Effector memory CD8-positive, alpha-beta T cell (primary cell): Measurements from ENCODE around the gene WDR77.

Experiments
- ATAC-seq: fragments of 150-1000 bp; cut with Tn5 transposase; replicated peaks from 2 replicates; pipeline ENCODE4 v1.10.0; 2021; ENCODE audit warnings: mild to moderate bottlenecking, moderate library complexity
- DNase-seq, 3 experiments: peaks; one replicate each; pipeline ENCODE4 v3.0.0; 2021
- H3K27ac Mint-ChIP-seq, 2 donors: one replicate each; pipeline ENCODE4 v1.8.0; 2022; ENCODE audit warnings: mild to moderate bottlenecking in 2 of 2, mixed read lengths in 2 of 2, moderate library complexity in 2 of 2
- H3K27me3 Mint-ChIP-seq, 2 donors: one replicate each; pipeline ENCODE4 v1.8.0; 2022; ENCODE audit warnings: mixed read lengths in 2 of 2
- H3K36me3 Mint-ChIP-seq: one replicate; pipeline ENCODE4 v1.8.0; 2022; ENCODE audit warnings: mild to moderate bottlenecking, moderate library complexity, mixed read lengths; ENCODE audit not compliant: insufficient read depth
- H3K4me1 Mint-ChIP-seq, 2 donors: one replicate each; pipeline ENCODE4 v1.8.0; 2022; ENCODE audit warnings: low read depth in 2 of 2, mixed read lengths in 2 of 2
- H3K4me3 Mint-ChIP-seq, 2 donors: one replicate each; pipeline ENCODE4 v1.8.0; 2022; ENCODE audit warnings: mild to moderate bottlenecking in 2 of 2, mixed read lengths in 2 of 2, moderate library complexity in 2 of 2
- H3K9me3 Mint-ChIP-seq, 2 donors: one replicate each; pipeline ENCODE4 v1.8.0; 2022; ENCODE audit warnings: mixed read lengths in 2 of 2

The WDR77 gene

DNA sequence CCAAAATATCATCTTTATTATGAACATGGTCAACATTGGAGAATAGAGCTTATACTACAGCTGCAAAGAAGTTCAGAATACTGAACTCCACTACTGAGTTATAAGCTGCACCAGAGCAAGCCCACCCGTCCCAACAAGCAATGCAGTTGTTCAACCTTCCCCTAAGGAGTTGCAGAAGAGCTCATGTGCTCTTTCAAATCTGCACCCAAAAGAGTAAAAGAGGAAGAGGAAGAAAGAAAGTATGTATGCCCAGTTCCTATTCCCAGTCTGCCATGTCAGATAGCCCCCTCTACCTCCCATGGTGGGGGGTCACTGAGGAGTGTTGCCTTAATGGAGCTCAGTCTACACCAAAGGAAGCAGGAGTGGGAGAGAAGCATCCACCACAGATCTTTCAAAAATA is 31.6 kb upstream of the WDR77 start:
- H3K4me1 Mint-ChIP-seq: peaks cover 30 to 41% of the 10 kb centered on the region in 2 donors
- no peak overlapping the region for H3K27ac Mint-ChIP-seq
- H3K27me3 Mint-ChIP-seq: no peaks in the 10 kb centered on the region
- no peak for DNase-seq
- peaks cover 7% of the 10 kb centered on the region for H3K36me3 Mint-ChIP-seq
- H3K9me3 Mint-ChIP-seq: no peaks in the 10 kb centered on the region
- no peak for ATAC-seq
- H3K4me3 Mint-ChIP-seq: no peak overlapping the region

DNA sequence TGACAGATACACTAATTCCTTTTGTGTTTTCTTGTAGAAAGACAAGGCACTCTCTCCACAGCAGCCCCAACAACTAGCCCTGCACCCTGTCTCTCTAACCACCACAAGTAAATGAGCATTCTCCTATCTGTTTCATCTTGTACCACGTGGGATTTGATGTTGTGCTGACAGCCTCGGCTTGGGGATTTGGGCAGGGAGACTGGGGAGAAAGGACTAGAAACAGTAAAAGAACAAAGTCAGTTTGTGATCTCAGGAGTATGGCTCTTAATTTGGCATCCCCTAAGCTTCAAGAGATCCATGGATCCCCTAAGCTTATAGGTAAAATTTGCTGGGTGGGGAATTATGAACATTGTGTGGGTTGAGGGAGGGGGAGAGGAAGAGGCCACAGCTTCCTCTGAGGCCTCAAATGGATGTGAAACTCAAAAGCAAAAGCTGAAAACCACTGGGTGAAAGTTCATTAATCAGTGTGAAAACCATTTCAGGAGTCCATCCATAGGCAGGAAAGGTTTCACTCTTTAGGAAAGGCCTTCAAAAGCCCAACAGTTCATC is 27.8 kb upstream of the WDR77 start:
- Mint-ChIP-seq H3K4me3 (peak overlapping the region; percentile 63 to 73), H3K27ac (peak overlapping the region; percentile 70 to 81), H3K36me3 (peaks cover 7% of the 10 kb centered on the region), H3K27me3 (no peaks in the 10 kb centered on the region), H3K9me3 (no peaks in the 10 kb centered on the region), H3K4me1 (peaks cover 40 to 56% of the 10 kb centered on the region in 2 donors)
- peak; percentile 85 for ATAC-seq
- peak; percentile 20 to 34 (median 24) for DNase-seq

DNA sequence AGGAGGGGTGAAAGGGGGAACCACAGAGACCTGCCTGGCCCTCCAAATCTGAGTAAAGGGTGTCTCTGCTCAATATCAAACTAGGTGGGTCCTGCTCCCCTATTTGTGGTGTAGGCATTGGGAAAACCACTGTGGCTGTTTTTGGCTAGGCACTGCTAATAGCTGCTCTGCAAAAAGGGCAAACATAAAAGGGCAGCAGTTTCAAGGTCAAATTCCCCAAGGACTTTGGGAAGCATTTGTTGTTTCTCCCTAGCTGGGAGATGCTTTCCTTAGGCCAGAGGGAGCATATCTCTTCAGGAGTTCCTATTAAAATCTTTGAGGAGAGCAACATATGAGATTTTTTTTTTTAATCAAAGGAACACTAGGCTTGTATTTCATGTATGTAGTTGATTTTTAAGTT is 27.2 kb upstream of the WDR77 start:
- no peak for ATAC-seq
- Mint-ChIP-seq H3K9me3 (no peaks in the 10 kb centered on the region), H3K4me3 (peak overlapping the region; percentile 63 to 73), H3K4me1 (peaks cover 42 to 56% of the 10 kb centered on the region in 2 donors), H3K27me3 (no peaks in the 10 kb centered on the region), H3K36me3 (peaks cover 7% of the 10 kb centered on the region), H3K27ac (peak overlapping the region; percentile 70 to 81)
- no peak for DNase-seq

DNA sequence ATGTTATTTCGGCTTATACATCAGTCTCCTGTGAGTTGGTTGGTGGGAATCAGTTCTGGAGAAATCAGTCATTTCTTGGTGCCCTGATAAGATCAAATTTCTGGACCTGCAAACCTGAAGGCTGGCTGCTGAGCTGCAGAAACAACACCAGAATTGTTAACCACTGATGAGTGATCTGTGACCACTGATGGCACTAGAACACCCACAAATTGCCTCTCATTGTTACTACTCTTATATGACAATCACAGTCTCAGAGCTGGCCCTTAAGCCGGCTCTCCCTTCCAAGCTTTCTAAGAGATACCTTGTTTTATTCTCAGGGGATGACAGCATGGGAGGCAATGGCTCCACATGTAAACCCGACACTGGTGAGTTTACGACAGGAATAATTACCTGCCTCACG is 26.6 kb upstream of the WDR77 start:
- H3K4me1 Mint-ChIP-seq: peaks cover 42 to 56% of the 10 kb centered on the region in 2 donors
- no peaks in the 10 kb centered on the region for H3K9me3 Mint-ChIP-seq
- H3K27me3 Mint-ChIP-seq: no peaks in the 10 kb centered on the region
- H3K4me3 Mint-ChIP-seq: peak overlapping the region; percentile 63 to 73
- DNase-seq (peak; percentile 9 to 18 (median 17)), ATAC-seq (peak; percentile 24)
- H3K36me3 Mint-ChIP-seq: peaks cover 7% of the 10 kb centered on the region
- H3K27ac Mint-ChIP-seq: peak overlapping the region; percentile 69 to 81

DNA sequence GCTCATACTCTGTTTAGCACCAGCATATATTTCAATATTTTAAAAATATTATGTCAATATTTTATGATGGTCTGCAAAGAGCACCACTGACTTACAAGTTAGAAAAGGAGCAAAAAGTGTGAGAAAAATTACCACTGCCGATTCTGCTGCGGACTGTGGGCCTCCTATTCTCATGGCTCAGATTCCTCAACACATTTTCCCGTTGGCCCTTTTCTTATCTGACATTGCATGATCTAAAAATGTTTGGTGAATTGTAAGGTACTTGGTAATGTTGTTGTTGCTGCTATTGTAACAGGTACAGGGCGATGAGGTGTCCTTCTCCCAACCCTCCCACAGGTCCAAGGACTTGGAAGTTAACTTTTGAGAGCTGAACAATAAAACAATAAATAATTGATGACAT is 25.5 kb upstream of the WDR77 start:
- H3K9me3 Mint-ChIP-seq: no peaks in the 10 kb centered on the region
- no peak overlapping the region for H3K27ac Mint-ChIP-seq
- peak overlapping the region; percentile 54 to 63 for H3K4me3 Mint-ChIP-seq

DNA sequence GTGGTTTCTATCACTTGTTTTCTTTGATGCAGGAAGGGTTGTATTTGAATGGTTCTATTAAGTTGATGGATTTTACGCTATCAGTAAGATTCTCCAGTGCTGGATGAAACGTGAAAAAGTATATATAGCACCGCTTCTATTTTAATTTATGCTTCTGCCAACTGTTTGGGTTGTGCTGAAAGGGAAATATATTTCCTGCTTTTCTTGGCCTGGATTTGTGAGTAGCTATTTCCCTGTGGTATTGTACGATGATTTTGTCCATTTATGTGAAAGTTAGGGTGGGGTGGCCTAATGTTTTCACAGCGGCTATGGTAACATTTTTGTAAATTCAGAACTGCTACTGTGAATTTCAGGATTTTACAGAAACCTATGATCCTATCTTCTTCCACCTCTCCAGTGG is 25.1 kb upstream of the WDR77 start:
- Mint-ChIP-seq H3K27ac (no peak overlapping the region), H3K9me3 (no peaks in the 10 kb centered on the region), H3K27me3 (no peaks in the 10 kb centered on the region), H3K4me3 (peak overlapping the region; percentile 49 to 54), H3K4me1 (peaks cover 42 to 50% of the 10 kb centered on the region in 2 donors), H3K36me3 (peaks cover 7% of the 10 kb centered on the region)
- no peak for ATAC-seq
- no peak for DNase-seq

More for the DNA sequence above, 25.5 kb upstream of the WDR77 start:
- H3K36me3 Mint-ChIP-seq: peaks cover 7% of the 10 kb centered on the region
- no peak for DNase-seq
- no peak for ATAC-seq
- H3K4me1 Mint-ChIP-seq: peaks cover 42 to 50% of the 10 kb centered on the region in 2 donors
- no peaks in the 10 kb centered on the region for H3K27me3 Mint-ChIP-seq

DNA sequence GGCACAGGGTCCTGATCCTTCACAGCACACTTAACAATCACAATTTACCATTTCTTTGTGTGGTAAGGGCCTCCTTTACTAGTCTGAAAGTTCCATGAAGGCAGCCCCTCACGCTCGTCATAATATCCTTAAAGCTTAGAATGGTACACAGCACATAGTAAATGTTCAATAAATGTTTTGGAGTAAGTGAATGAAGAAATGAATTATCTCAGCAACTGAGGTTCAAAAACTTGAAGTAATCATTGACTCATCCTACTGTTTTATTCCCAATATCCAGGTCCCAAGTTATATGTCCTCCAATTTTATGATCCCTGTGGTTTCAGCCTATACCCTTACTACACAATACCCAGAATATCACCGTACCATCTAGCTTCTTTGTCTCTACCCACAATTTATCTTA is 22.5 kb upstream of the WDR77 start:
- Mint-ChIP-seq H3K27ac (no peak overlapping the region), H3K9me3 (no peaks in the 10 kb centered on the region), H3K27me3 (no peaks in the 10 kb centered on the region), H3K4me1 (peaks cover 21 to 27% of the 10 kb centered on the region in 2 donors), H3K4me3 (no peak overlapping the region), H3K36me3 (no peaks in the 10 kb centered on the region)
- DNase-seq: no peak
- ATAC-seq: no peak

DNA sequence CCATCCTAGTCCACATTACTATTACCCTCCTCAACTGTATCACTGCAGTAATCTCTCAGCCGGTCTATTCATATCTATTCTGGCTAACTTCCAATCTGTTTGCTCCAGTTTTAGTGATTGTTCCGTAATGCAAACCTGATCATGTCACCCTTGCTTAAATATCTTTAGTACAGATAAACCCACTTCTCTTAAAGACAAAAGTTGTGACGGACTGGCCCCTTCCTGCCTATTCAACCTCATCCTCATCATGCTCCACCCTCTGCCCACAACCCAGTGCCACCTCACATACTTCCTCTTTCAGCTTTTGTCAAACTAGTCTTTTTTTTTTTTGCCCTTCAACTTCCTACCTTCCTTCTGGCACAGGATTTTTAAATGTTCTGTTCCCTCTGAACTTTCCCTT is 22.0 kb upstream of the WDR77 start:
- peak; percentile 58 to 64 (median 61) for DNase-seq
- Mint-ChIP-seq H3K9me3 (no peaks in the 10 kb centered on the region), H3K4me3 (no peak overlapping the region), H3K27me3 (no peaks in the 10 kb centered on the region), H3K27ac (no peak overlapping the region), H3K36me3 (no peaks in the 10 kb centered on the region), H3K4me1 (peaks cover 18 to 22% of the 10 kb centered on the region in 2 donors)
- peak; percentile 97 for ATAC-seq

DNA sequence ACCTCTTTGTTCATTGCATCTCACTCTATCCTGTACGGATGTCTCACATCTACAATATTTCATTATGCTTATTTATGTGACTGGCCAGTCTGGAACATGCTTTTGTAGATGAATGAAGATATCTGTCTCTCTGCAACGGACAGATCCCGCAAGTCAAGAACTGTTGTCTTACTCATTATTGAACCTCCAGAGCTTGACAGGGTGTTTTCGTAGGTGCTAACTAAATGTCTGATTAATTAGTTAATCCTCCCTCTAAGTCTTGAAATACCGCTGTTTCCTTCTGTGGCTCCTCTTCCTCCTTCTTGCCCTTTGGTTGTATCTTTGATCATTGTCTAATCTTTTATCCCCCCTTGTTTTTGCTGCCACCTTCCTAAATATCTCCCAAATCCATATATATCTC is 21.5 kb upstream of the WDR77 start:
- no peaks in the 10 kb centered on the region for H3K27me3 Mint-ChIP-seq
- no peak for DNase-seq
- peak; percentile 18 for ATAC-seq
- no peaks in the 10 kb centered on the region for H3K9me3 Mint-ChIP-seq
- H3K36me3 Mint-ChIP-seq: no peaks in the 10 kb centered on the region
- no peak overlapping the region for H3K27ac Mint-ChIP-seq
- H3K4me1 Mint-ChIP-seq: peaks cover 14 to 18% of the 10 kb centered on the region in 2 donors
- no peak overlapping the region for H3K4me3 Mint-ChIP-seq

DNA sequence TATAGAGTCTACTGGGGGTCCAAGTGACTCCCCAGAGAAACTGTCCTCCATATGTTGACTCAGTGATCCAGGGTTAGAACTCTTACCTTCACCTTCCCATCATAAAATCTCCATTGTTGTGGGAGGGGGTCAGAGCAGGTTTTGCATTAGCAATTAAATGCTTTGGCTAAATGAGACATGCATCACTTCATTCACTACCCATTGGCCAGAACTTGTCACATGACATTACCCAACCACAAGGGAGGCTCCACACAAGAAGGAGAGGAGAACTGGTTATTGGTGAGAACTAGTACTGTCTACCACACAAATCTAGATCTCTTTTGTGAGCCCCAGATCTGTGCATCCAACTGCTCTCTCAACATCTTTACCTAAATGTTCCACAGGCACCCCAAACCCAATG is 20.5 kb upstream of the WDR77 start:
- peaks cover 9 to 11% of the 10 kb centered on the region in 2 donors for H3K4me1 Mint-ChIP-seq
- H3K4me3 Mint-ChIP-seq: no peak overlapping the region
- no peak overlapping the region for H3K27ac Mint-ChIP-seq
- no peaks in the 10 kb centered on the region for H3K36me3 Mint-ChIP-seq
- no peaks in the 10 kb centered on the region for H3K9me3 Mint-ChIP-seq
- ATAC-seq: no peak
- no peak for DNase-seq
- H3K27me3 Mint-ChIP-seq: no peaks in the 10 kb centered on the region

DNA sequence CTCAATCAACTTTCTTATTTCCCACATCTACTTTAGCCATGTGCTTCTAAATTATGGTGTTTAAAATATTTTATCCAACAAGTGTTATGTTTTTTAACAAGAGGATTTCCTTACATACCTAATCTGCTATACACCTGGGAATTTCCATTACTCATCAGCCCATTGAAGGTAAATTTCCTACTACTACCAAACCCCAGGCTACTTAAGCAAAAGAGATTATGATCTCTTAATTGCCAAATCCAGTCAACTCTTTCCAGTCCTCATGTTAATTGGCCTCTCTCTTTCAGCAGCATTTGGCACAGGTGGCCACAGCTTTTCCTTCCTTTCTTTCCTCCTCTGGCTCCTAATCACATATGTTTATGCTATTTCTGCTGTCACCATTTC is 19.7 kb upstream of the WDR77 start:
- Mint-ChIP-seq H3K4me1 (peaks cover 7 to 11% of the 10 kb centered on the region in 2 donors), H3K27ac (no peak overlapping the region), H3K36me3 (no peaks in the 10 kb centered on the region), H3K27me3 (no peaks in the 10 kb centered on the region), H3K9me3 (no peaks in the 10 kb centered on the region), H3K4me3 (no peak overlapping the region)
- ATAC-seq (no peak), DNase-seq (no peak)

DNA sequence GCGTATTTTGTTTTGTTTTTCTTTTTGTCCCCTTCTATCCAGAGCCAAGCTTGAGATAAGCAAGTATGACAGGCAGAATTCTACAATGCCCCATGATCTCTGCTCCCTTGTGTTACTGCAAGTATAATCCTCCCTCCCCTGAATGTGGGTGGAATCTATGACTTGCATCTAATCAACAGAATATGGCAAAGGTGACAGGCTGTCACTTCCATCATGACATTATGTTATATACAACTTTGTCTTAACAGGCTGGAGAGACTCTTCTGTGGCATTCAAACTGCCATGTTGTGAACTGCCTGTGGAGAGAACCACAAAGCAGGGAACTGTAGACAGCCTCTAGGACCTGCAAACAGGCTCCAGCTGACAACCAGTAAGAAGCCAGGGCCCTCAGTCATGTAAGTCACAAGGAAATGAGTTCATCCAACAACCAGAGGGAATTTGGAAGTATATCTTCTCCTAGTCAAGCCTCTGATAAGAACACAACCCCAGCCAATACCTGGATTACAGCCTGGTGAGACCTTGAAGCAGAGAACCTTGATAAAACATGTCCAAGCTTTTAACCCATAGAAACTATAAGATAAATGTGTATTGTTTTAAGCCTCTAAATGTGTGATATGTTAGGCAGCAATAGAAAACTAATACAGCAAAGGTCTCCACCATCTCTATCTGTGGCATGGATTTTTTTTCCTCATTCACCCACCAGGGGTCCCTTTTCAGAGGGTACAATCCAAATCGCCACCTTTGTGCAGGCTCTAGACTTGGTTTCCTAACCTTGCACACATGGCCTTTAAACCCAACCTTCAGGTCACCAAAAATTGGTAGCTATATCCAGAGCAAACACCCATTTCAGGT is 19.0 kb upstream of the WDR77 start:
- H3K4me3 Mint-ChIP-seq: no peak overlapping the region
- no peaks in the 10 kb centered on the region for H3K9me3 Mint-ChIP-seq
- no peaks in the 10 kb centered on the region for H3K27me3 Mint-ChIP-seq
- H3K4me1 Mint-ChIP-seq: peaks cover 6 to 13% of the 10 kb centered on the region in 2 donors
- ATAC-seq: no peak
- no peaks in the 10 kb centered on the region for H3K36me3 Mint-ChIP-seq
- H3K27ac Mint-ChIP-seq: peak overlapping the region in 1 of 2 donors; percentile 61
- no peak for DNase-seq

DNA sequence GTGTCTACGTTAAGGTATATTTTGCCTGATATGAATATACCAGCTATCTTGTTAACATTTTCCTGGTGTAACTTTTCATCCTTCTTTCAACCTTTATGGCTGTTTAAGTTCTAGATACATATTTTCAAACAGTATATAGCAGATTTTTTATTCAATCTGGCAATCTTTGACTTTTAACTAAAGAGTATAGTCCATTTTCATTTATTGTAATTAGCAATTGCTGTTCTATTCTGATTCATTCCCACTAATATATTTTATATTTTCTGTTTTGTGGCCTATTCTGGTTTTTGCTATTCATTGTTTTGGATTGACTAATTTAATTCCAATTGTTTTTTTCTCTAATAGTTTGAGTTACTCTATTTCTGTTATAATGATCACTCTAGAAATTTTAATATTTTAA is 17.4 kb upstream of the WDR77 start:
- no peak for ATAC-seq
- Mint-ChIP-seq H3K4me3 (no peak overlapping the region), H3K27me3 (no peaks in the 10 kb centered on the region), H3K4me1 (peaks cover 0 to 5% of the 10 kb centered on the region in 2 donors), H3K27ac (no peak overlapping the region), H3K9me3 (no peaks in the 10 kb centered on the region), H3K36me3 (peaks cover 14% of the 10 kb centered on the region)
- DNase-seq: no peak

DNA sequence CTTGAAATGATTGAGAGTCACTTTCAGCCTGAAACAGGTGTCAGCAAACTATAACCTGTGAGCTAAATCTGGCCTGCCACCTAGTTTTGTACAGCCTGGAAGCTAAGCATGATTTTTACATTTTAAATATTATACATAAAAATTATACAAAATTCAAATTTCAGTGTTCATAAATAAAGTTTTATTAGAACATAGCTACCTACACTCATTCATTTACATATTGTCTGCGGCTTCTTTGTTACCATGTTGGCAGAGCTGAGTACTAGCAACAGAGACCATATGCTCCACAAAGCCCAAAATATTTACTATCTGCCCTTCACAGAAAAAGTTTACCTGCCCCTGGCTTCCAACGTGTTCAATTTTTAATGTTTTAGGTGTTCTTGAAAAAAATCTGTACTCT is 16.7 kb upstream of the WDR77 start:
- Mint-ChIP-seq H3K27me3 (no peaks in the 10 kb centered on the region), H3K27ac (no peak overlapping the region), H3K4me3 (no peak overlapping the region), H3K36me3 (peaks cover 20% of the 10 kb centered on the region), H3K4me1 (peaks cover 0 to 5% of the 10 kb centered on the region in 2 donors), H3K9me3 (no peaks in the 10 kb centered on the region)
- DNase-seq: no peak
- no peak for ATAC-seq
